Measurements from ENCODE around the gene TOP1. TPM values are rescaled to one million over a fixed set of nuclear protein-coding genes. Genes with fewer than 3 reads are reported as not detected.
A peak's percentile ranks its signal among the peaks of the same experiment; 100 is the strongest.

The TOP1 gene
- polyA plus RNA-seq, 2 donors = 25.7 to 27.0 TPM

GRCh38 chr20:40991181-40991889 is 37.3 kb upstream of the TOP1 start:
- no peaks in the 10 kb centered on the region for H3K36me3 ChIP-seq (ENCODE audit: control insufficient read depth in 2 of 2, insufficient read depth in 2 of 2, low read length in 1 of 2)
- H3K27me3 ChIP-seq (ENCODE audit: control insufficient read depth in 1 of 2, insufficient read depth in 2 of 2, low read length in 2 of 2) = no peaks in the 10 kb centered on the region
- H3K9me3 ChIP-seq (ENCODE audit: control insufficient read depth in 2 of 2, insufficient read depth in 1 of 2, low read depth in 1 of 2, low read length in 1 of 2) = no peaks in the 10 kb centered on the region
- WGBS, 2 donors = 69 to 71% methylated on average over 2 of the region's 2 CpGs
- peak overlapping the region; percentile 17 to 47 for H3K27ac ChIP-seq (ENCODE audit: low read depth in 2 of 2, low read length in 1 of 2)
- no peak overlapping the region for H3K4me3 ChIP-seq (ENCODE audit: low read depth in 1 of 2, low read length in 2 of 2)
- peaks cover 4 to 14% of the 10 kb centered on the region in 2 donors for H3K4me1 ChIP-seq (ENCODE audit: control insufficient read depth in 2 of 2, insufficient read depth in 2 of 2, low read length in 1 of 2)

- WGBS, 2 donors = 88% methylated on average over 2 of the region's 2 CpGs
- H3K9me3 ChIP-seq (ENCODE audit: control insufficient read depth in 2 of 2, insufficient read depth in 1 of 2, low read depth in 1 of 2, low read length in 1 of 2) = no peaks in the 10 kb centered on the region
- no peaks in the 10 kb centered on the region for H3K27me3 ChIP-seq (ENCODE audit: control insufficient read depth in 1 of 2, insufficient read depth in 2 of 2, low read length in 2 of 2)
- peaks cover 4 to 14% of the 10 kb centered on the region in 2 donors for H3K4me1 ChIP-seq (ENCODE audit: control insufficient read depth in 2 of 2, insufficient read depth in 2 of 2, low read length in 1 of 2)
- H3K4me3 ChIP-seq (ENCODE audit: low read depth in 1 of 2, low read length in 2 of 2) = no peak overlapping the region
- H3K27ac ChIP-seq (ENCODE audit: low read depth in 2 of 2, low read length in 1 of 2) = no peak overlapping the region
- no peaks in the 10 kb centered on the region for H3K36me3 ChIP-seq (ENCODE audit: control insufficient read depth in 2 of 2, insufficient read depth in 2 of 2, low read length in 1 of 2)
Measured at GRCh38 chr20:40992349-40993113, 36.1 kb upstream of the TOP1 start.

- Histone ChIP-seq H3K9me3 (ENCODE audit: control insufficient read depth in 2 of 2, insufficient read depth in 1 of 2, low read depth in 1 of 2, low read length in 1 of 2) (no peaks in the 10 kb centered on the region), H3K27ac (ENCODE audit: low read depth in 2 of 2, low read length in 1 of 2) (no peak overlapping the region), H3K36me3 (ENCODE audit: control insufficient read depth in 2 of 2, insufficient read depth in 2 of 2, low read length in 1 of 2) (no peaks in the 10 kb centered on the region), H3K4me1 (ENCODE audit: control insufficient read depth in 2 of 2, insufficient read depth in 2 of 2, low read length in 1 of 2) (peaks cover 4 to 14% of the 10 kb centered on the region in 2 donors), H3K4me3 (ENCODE audit: low read depth in 1 of 2, low read length in 2 of 2) (no peak overlapping the region), H3K27me3 (ENCODE audit: control insufficient read depth in 1 of 2, insufficient read depth in 2 of 2, low read length in 2 of 2) (no peaks in the 10 kb centered on the region)
- WGBS, 2 donors = 86 to 91% methylated on average over 5 of the region's 5 CpGs
Measured at GRCh38 chr20:40993794-40994540, 34.7 kb upstream of the TOP1 start.

GRCh38 chr20:40996326-40996725 is 32.3 kb upstream of the TOP1 start:
- WGBS, 2 donors = 96 to 97% methylated on average over 1 of the region's 1 CpG
- peaks cover 0 to 7% of the 10 kb centered on the region in 2 donors for H3K4me1 ChIP-seq (ENCODE audit: control insufficient read depth in 2 of 2, insufficient read depth in 2 of 2, low read length in 1 of 2)
- H3K9me3 ChIP-seq (ENCODE audit: control insufficient read depth in 2 of 2, insufficient read depth in 1 of 2, low read depth in 1 of 2, low read length in 1 of 2) = no peaks in the 10 kb centered on the region
- H3K27me3 ChIP-seq (ENCODE audit: control insufficient read depth in 1 of 2, insufficient read depth in 2 of 2, low read length in 2 of 2) = no peaks in the 10 kb centered on the region
- H3K36me3 ChIP-seq (ENCODE audit: control insufficient read depth in 2 of 2, insufficient read depth in 2 of 2, low read length in 1 of 2) = no peaks in the 10 kb centered on the region
- no peak overlapping the region for H3K27ac ChIP-seq (ENCODE audit: low read depth in 2 of 2, low read length in 1 of 2)
- H3K4me3 ChIP-seq (ENCODE audit: low read depth in 1 of 2, low read length in 2 of 2) = no peak overlapping the region

- no peaks in the 10 kb centered on the region for H3K9me3 ChIP-seq (ENCODE audit: control insufficient read depth in 2 of 2, insufficient read depth in 1 of 2, low read depth in 1 of 2, low read length in 1 of 2)
- 93 to 94% methylated on average over 6 of the region's 6 CpGs for WGBS, 2 donors
- no peaks in the 10 kb centered on the region for H3K4me1 ChIP-seq (ENCODE audit: control insufficient read depth in 2 of 2, insufficient read depth in 2 of 2, low read length in 1 of 2)
- no peak overlapping the region for H3K27ac ChIP-seq (ENCODE audit: low read depth in 2 of 2, low read length in 1 of 2)
- no peaks in the 10 kb centered on the region for H3K27me3 ChIP-seq (ENCODE audit: control insufficient read depth in 1 of 2, insufficient read depth in 2 of 2, low read length in 2 of 2)
- no peak overlapping the region for H3K4me3 ChIP-seq (ENCODE audit: low read depth in 1 of 2, low read length in 2 of 2)
- H3K36me3 ChIP-seq (ENCODE audit: control insufficient read depth in 2 of 2, insufficient read depth in 2 of 2, low read length in 1 of 2) = no peaks in the 10 kb centered on the region
Measured at GRCh38 chr20:40997116-40997515, 31.5 kb upstream of the TOP1 start.

GRCh38 chr20:40999841-41000240 is 28.8 kb upstream of the TOP1 start:
- H3K36me3 ChIP-seq (ENCODE audit: control insufficient read depth in 2 of 2, insufficient read depth in 2 of 2, low read length in 1 of 2) = no peaks in the 10 kb centered on the region
- H3K27ac ChIP-seq (ENCODE audit: low read depth in 2 of 2, low read length in 1 of 2) = no peak overlapping the region
- H3K4me3 ChIP-seq (ENCODE audit: low read depth in 1 of 2, low read length in 2 of 2) = no peak overlapping the region
- H3K9me3 ChIP-seq (ENCODE audit: control insufficient read depth in 2 of 2, insufficient read depth in 1 of 2, low read depth in 1 of 2, low read length in 1 of 2) = no peaks in the 10 kb centered on the region
- H3K4me1 ChIP-seq (ENCODE audit: control insufficient read depth in 2 of 2, insufficient read depth in 2 of 2, low read length in 1 of 2) = peaks cover 0 to 4% of the 10 kb centered on the region in 2 donors
- no peaks in the 10 kb centered on the region for H3K27me3 ChIP-seq (ENCODE audit: control insufficient read depth in 1 of 2, insufficient read depth in 2 of 2, low read length in 2 of 2)
- 94 to 97% methylated on average over 4 of the region's 4 CpGs for WGBS, 2 donors

GRCh38 chr20:41000628-41001027 is 28.0 kb upstream of the TOP1 start:
- 79 to 84% methylated on average over 2 of the region's 2 CpGs for WGBS, 2 donors

GRCh38 chr20:41001497-41001896 is 27.1 kb upstream of the TOP1 start:
- no peaks in the 10 kb centered on the region for H3K9me3 ChIP-seq (ENCODE audit: control insufficient read depth in 2 of 2, insufficient read depth in 1 of 2, low read depth in 1 of 2, low read length in 1 of 2)
- WGBS, 2 donors = 85 to 86% methylated on average over 4 of the region's 4 CpGs
- H3K27me3 ChIP-seq (ENCODE audit: control insufficient read depth in 1 of 2, insufficient read depth in 2 of 2, low read length in 2 of 2) = no peaks in the 10 kb centered on the region
- H3K4me3 ChIP-seq (ENCODE audit: low read depth in 1 of 2, low read length in 2 of 2) = no peak overlapping the region
- H3K27ac ChIP-seq (ENCODE audit: low read depth in 2 of 2, low read length in 1 of 2) = no peak overlapping the region
- H3K36me3 ChIP-seq (ENCODE audit: control insufficient read depth in 2 of 2, insufficient read depth in 2 of 2, low read length in 1 of 2) = no peaks in the 10 kb centered on the region
- peaks cover 4 to 18% of the 10 kb centered on the region in 2 donors for H3K4me1 ChIP-seq (ENCODE audit: control insufficient read depth in 2 of 2, insufficient read depth in 2 of 2, low read length in 1 of 2)

More at GRCh38 chr20:41000628-41001027, 28.0 kb upstream of the TOP1 start:
- no peaks in the 10 kb centered on the region for H3K36me3 ChIP-seq (ENCODE audit: control insufficient read depth in 2 of 2, insufficient read depth in 2 of 2, low read length in 1 of 2)
- H3K4me3 ChIP-seq (ENCODE audit: low read depth in 1 of 2, low read length in 2 of 2) = no peak overlapping the region
- no peaks in the 10 kb centered on the region for H3K27me3 ChIP-seq (ENCODE audit: control insufficient read depth in 1 of 2, insufficient read depth in 2 of 2, low read length in 2 of 2)
- H3K9me3 ChIP-seq (ENCODE audit: control insufficient read depth in 2 of 2, insufficient read depth in 1 of 2, low read depth in 1 of 2, low read length in 1 of 2) = no peaks in the 10 kb centered on the region
- no peak overlapping the region for H3K27ac ChIP-seq (ENCODE audit: low read depth in 2 of 2, low read length in 1 of 2)
- H3K4me1 ChIP-seq (ENCODE audit: control insufficient read depth in 2 of 2, insufficient read depth in 2 of 2, low read length in 1 of 2) = peaks cover 3 to 10% of the 10 kb centered on the region in 2 donors

- H3K36me3 ChIP-seq (ENCODE audit: control insufficient read depth in 2 of 2, insufficient read depth in 2 of 2, low read length in 1 of 2) = no peaks in the 10 kb centered on the region
Measured at GRCh38 chr20:41002842-41003142, 25.8 kb upstream of the TOP1 start.

More at GRCh38 chr20:41002842-41003142, 25.8 kb upstream of the TOP1 start:
- H3K9me3 ChIP-seq (ENCODE audit: control insufficient read depth in 2 of 2, insufficient read depth in 1 of 2, low read depth in 1 of 2, low read length in 1 of 2) = no peaks in the 10 kb centered on the region
- H3K4me3 ChIP-seq (ENCODE audit: low read depth in 1 of 2, low read length in 2 of 2) = no peak overlapping the region
- peaks cover 4 to 18% of the 10 kb centered on the region in 2 donors for H3K4me1 ChIP-seq (ENCODE audit: control insufficient read depth in 2 of 2, insufficient read depth in 2 of 2, low read length in 1 of 2)
- 94 to 98% methylated on average over 1 of the region's 1 CpG for WGBS, 2 donors
- H3K27ac ChIP-seq (ENCODE audit: low read depth in 2 of 2, low read length in 1 of 2) = peak overlapping the region; percentile 92 to 99
- no peaks in the 10 kb centered on the region for H3K27me3 ChIP-seq (ENCODE audit: control insufficient read depth in 1 of 2, insufficient read depth in 2 of 2, low read length in 2 of 2)

All from esophagus (tissue), 2 donors.